ENCODE measurements around the gene LAPTM5. TPM values are rescaled to one million over a fixed set of nuclear protein-coding genes. Genes with fewer than 3 reads are reported as not detected.
"Not testable (repeated sequence)": the region's sequence is repeated elsewhere in the genome, so short reads cannot be mapped to it uniquely, and the experiment has no call there.

The LAPTM5 gene
- total RNA-seq, 1 donor from 2014 or later, result 19.5 TPM

- ATAC-seq (ENCODE audit: poor library complexity) (no peak), DNase-seq (peak; percentile 27)
- intact Hi-C loops (cut with DNase I), result no loop called here
Observed at GRCh38 chr1:30776097-30777059, 18.8 kb upstream of the LAPTM5 start.

DNA sequence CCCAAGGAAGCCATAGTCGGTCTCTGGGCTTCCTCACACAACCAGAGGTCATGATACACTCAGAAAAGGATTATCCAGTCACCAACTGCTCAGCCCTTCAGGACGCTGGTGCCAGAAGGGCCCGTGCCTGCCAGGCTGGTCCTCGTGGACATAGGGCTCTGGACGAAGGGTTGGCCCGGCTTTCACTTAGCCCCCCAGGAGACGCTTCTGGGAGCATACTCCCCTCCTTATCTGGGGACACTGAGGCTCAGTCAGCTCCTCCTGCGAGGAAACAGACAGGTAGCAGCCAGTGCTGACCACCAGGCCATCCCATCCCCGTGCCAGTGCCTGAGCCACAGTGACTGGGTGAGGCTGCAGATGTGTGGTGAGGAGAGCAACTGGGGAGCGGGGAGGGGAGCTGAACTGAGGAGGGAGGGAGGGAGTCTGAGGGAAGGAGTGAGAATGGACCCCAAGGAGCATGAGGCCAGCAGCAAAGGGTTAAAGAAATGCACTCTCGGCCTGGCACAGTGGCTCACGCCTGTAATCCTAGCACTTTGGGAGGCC lies 17.9 kb upstream of the LAPTM5 start:
- DNase-seq, result peak; percentile 13
- no peak for ATAC-seq (ENCODE audit: poor library complexity)
- intact Hi-C loops (cut with DNase I), result no loop called here

- ATAC-seq (ENCODE audit: poor library complexity) (no peak), DNase-seq (peak; percentile 35)
- intact Hi-C loops (cut with DNase I), result no loop called here
Observed at GRCh38 chr1:30774550-30775432, 17.2 kb upstream of the LAPTM5 start.

DNA sequence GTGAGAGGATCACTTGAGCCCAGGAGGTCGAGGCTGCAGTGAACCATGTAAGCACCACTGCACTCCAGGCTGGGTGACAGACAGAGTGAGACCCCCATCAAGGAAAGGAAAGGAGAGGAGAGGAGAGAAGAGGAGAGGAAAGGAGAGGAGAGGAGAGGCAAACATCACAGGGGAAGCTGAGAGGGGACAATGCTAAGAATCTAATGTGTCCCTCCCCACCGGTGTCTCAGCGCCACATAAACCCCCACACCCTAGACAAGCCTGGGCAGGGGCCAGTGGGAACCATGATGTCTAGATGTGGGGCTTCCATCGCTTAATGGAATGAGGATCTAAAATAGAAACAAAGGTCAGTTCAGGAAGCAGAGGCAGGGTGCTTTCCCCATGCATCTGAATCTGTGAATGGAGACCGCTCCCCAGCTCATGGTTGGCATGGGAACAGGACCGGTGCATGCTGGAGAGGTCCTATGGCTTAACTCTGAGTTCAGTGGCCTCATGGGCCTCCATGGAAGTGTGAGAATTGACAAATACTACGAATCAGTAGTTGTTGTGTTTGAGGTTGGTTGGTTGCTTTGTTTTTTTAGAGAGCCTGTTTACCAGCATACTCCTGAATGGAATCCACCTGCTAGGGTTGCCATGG lies 16.3 kb upstream of the LAPTM5 start:
- ATAC-seq (ENCODE audit: poor library complexity), result no peak
- DNase-seq, result peak; percentile 0
- intact Hi-C loops (cut with DNase I), result no loop called here

- no peak for ATAC-seq (ENCODE audit: poor library complexity)
- DNase-seq, result no peak
- intact Hi-C loops (cut with DNase I), result no loop called here
Observed at GRCh38 chr1:30771005-30771404, 13.4 kb upstream of the LAPTM5 start.

DNA sequence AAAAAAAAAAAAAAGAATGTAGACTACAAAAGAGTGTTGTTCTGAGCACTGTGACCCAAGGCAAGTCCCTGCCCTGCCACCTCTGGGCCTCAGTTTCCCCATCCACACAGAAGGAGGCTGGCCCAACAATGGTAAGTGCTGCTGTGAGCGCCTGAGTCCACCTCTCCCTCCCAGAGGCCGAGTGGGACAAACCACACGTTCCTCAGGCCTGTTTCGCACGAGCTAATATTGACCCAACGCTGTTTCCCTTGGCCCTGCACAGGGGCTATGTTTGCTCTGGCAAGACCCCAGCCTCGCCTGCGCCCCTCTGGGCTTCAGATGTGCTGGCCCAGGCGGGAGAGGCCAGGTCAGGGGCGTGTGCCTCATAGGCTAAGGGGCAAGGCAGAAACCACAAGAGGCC lies 12.6 kb upstream of the LAPTM5 start:
- intact Hi-C loops (cut with DNase I), result no loop called here
- no peak for ATAC-seq (ENCODE audit: poor library complexity)
- DNase-seq, result peak; percentile 17

- ATAC-seq (ENCODE audit: poor library complexity), result no peak
- DNase-seq, result peak; percentile 34
Observed at GRCh38 chr1:30768830-30769718, 11.5 kb upstream of the LAPTM5 start.

GRCh38 chr1:30768159-30768829 lies 10.7 kb upstream of the LAPTM5 start:
- intact Hi-C loops (cut with DNase I), result no loop called here
- no peak for ATAC-seq (ENCODE audit: poor library complexity)
- DNase-seq, result peak; percentile 11

More at GRCh38 chr1:30768830-30769718, 11.5 kb upstream of the LAPTM5 start:
- intact Hi-C loops (cut with DNase I), result no loop called here

DNA sequence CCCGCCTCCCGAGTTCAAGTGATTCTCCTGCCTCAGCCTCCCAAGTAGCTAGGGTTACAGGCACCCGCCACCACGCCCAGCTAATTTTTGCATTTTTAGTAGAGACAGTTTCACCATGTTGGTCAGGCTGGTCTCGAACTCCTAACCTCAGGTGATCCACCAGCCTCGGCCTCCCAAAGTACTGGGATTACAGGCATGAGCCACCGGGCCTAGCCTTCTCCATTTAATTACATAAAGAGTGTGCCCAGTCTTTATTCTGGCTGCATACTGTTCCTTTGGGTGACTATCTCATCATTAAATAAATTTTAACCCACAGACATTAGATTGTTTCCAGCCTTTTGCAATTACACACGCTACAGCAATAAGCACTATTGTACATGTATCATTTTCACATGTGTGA lies 9.4 kb upstream of the LAPTM5 start:
- intact Hi-C loops (cut with DNase I), result not testable (repeated sequence)
- DNase-seq, result peak; percentile 3

DNA sequence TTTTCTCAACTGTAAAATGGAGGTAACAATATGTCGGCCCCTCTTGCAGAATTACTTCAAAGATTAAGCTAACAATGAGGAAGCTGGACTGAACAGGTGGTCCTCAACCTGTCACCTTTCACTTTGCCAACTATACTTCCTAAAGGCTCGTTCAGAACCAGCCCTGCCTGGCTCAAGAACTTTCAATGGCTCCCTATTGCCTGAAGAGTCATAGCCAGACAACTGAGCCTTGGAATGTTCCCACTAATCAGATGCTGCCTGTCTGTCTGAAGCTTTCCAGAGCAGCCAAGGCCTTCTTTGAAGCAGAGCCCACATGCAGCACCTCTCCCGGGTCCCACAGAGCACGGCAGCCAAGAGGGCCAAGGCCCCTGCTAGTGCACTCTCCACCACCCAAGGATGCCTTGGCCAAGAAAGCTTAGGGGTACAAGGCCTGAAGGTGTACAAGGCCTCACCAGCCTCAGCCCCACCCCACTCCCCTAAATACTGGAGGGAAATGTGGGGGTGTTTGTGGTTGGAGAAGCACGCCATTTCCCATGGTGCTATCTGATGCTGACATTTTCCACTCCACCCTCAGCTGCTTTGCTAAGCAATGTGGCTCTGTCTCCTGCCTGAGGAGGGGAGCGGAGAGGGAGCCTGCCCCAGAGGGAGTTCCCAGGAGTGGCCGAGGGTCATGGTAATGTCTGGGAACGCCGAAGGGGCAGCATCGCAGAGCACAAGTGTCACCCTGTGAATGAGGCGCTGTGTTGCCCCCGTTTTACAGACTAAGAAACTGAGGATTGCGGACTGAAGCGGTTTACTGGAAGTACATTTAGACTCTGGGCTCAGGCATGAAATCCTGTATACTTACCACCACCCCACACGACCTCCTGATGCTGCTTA lies 8.2 kb upstream of the LAPTM5 start:
- DNase-seq, result peak; percentile 13
- intact Hi-C loops (cut with DNase I), result no loop called here
- ATAC-seq (ENCODE audit: poor library complexity), result no peak

More for the DNA sequence above, 9.4 kb upstream of the LAPTM5 start:
- ATAC-seq (ENCODE audit: poor library complexity), result not testable (repeated sequence)

GRCh38 chr1:30764939-30765555 lies 7.5 kb upstream of the LAPTM5 start:
- ATAC-seq (ENCODE audit: poor library complexity) (no peak), DNase-seq (peak; percentile 20)
- intact Hi-C loops (cut with DNase I), result no loop called here

- no peak for DNase-seq
- intact Hi-C loops (cut with DNase I), result no loop called here
- ATAC-seq (ENCODE audit: poor library complexity), result no peak
Observed at GRCh38 chr1:30764396-30764795, 6.8 kb upstream of the LAPTM5 start.

GRCh38 chr1:30763651-30764248 lies 6.2 kb upstream of the LAPTM5 start:
- intact Hi-C loops (cut with DNase I), result no loop called here
- DNase-seq (peak; percentile 43), ATAC-seq (ENCODE audit: poor library complexity) (no peak)

DNA sequence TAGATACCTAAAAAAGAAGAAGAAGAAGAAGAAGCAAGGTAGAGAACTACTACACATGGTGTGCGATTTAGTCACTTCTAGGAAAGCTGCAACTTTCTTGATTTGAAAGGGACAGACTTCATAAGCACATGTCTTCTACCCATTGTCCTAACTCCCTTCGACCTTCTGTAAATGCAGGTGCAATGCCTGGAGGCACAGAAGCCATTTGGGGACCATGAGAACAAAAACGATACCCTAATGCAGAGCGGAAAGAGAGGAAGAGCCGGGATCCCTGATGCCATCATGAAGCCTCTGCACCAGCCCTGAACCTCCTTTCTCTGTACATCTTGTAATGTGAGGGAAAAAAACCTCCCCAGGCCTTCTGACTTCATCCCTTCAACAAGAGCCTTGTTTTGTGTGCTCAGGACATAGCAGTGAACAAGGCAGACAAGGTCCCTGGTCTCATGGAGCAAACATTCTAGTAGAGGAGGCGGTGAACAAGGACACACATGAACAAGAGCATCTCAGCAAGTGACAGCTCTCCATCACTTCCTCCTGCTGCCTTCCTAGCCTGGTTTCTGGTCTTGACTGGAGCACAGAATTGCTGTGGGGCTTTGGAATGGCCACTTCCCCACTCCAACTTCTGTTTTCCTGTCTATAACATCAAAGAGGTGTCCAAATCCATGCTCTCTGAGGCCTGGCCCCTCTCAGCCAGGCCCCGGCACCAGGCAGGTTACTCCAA lies 5.5 kb upstream of the LAPTM5 start:
- intact Hi-C loops (cut with DNase I), result no loop called here
- DNase-seq (no peak), ATAC-seq (ENCODE audit: poor library complexity) (no peak)

All from Right ventricle myocardium superior (tissue), 1 donor.